Measurements from ENCODE around the gene CDC7.

GRCh38 chr1:91455334-91455733, 45.3 kb upstream of the CDC7 start:
- TF ChIP-seq SIN3A (IDR thresholded peaks at IDR 0.05; ENCODE audit: borderline replicate concordance in 2 of 2, control insufficient read depth in 1 of 2, low read depth in 2 of 2, low read length in 2 of 2) (no peak), UBTF (IDR thresholded peaks at IDR 0.05; ENCODE audit: borderline replicate concordance in 1 of 2, low read depth in 2 of 2, low read length in 2 of 2) (no peak), ZNF143 (CRISPR knock-in tag; IDR thresholded peaks at IDR 0.05) (no peak), CTCF (IDR thresholded peaks at IDR 0.05 in 2 of 3, conservative IDR thresholded peaks at IDR 0.05 in 1 of 3; ENCODE audit: insufficient read depth in 2 of 3, low read depth in 1 of 3, low read length in 3 of 3) (no peak), XRCC5 (IDR thresholded peaks at IDR 0.05; ENCODE audit: low read depth, low read length) (no peak), TEAD1 (CRISPR knock-in tag; IDR thresholded peaks at IDR 0.05) (no peak), HCFC1 (IDR thresholded peaks at IDR 0.05; ENCODE audit: low read depth, low read length) (no peak), EZH2 (IDR thresholded peaks at IDR 0.05; ENCODE audit: borderline replicate concordance, low read depth, low read length) (no peak), RFX1 (IDR thresholded peaks at IDR 0.05) (no peak), TRIM28 (IDR thresholded peaks at IDR 0.05) (no peak), POLR2A (conservative IDR thresholded peaks at IDR 0.05) (no peak), HDAC2 (IDR thresholded peaks at IDR 0.05) (no peak), ZNF324 (CRISPR knock-in tag; IDR thresholded peaks at IDR 0.05) (no peak)
- TF ChIP-seq, protein P1, sequence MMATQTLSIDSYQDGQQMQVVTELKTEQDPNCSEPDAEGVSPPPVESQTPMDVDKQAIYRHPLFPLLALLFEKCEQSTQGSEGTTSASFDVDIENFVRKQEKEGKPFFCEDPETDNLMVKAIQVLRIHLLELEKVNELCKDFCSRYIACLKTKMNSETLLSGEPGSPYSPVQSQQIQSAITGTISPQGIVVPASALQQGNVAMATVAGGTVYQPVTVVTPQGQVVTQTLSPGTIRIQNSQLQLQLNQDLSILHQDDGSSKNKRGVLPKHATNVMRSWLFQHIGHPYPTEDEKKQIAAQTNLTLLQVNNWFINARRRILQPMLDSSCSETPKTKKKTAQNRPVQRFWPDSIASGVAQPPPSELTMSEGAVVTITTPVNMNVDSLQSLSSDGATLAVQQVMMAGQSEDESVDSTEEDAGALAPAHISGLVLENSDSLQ (IDR thresholded peaks at IDR 0.05): no peak
